Central memory CD8-positive, alpha-beta T cell (primary cell): ENCODE measurements around the gene PRKAG2.

Experiments
- ATAC-seq: fragments of 150-1000 bp; cut with Tn5 transposase; replicated peaks from 2 replicates; pipeline ENCODE4 v1.10.0; 2022; ENCODE audit warnings: mild to moderate bottlenecking, moderate FRiP score, moderate number of reproducible peaks; ENCODE audit not compliant: poor library complexity, severe bottlenecking; ENCODE audit errors: extremely low read depth
- DNase-seq, 2 donors: peaks; one replicate each; pipeline ENCODE4 v3.0.0; 2021; ENCODE audit warnings: low spot score in 2 of 2
- H3K27ac Mint-ChIP-seq: one replicate; pipeline ENCODE4 v1.8.0; 2022; ENCODE audit warnings: low read depth, mild to moderate bottlenecking, moderate library complexity, mixed read lengths
- H3K27me3 Mint-ChIP-seq: one replicate; pipeline ENCODE4 v1.8.0; 2022; ENCODE audit warnings: mixed read lengths
- H3K36me3 Mint-ChIP-seq: one replicate; pipeline ENCODE4 v1.8.0; 2022; ENCODE audit warnings: mild to moderate bottlenecking, moderate library complexity, mixed read lengths; ENCODE audit not compliant: insufficient read depth
- H3K4me1 Mint-ChIP-seq: one replicate; pipeline ENCODE4 v1.8.0; 2022; ENCODE audit warnings: mixed read lengths
- H3K4me3 Mint-ChIP-seq: one replicate; pipeline ENCODE4 v1.8.0; 2022; ENCODE audit warnings: mild to moderate bottlenecking, moderate library complexity, mixed read lengths
- H3K9me3 Mint-ChIP-seq: one replicate; pipeline ENCODE4 v1.8.0; 2022; ENCODE audit warnings: mixed read lengths

PRKAG2 gene

DNA sequence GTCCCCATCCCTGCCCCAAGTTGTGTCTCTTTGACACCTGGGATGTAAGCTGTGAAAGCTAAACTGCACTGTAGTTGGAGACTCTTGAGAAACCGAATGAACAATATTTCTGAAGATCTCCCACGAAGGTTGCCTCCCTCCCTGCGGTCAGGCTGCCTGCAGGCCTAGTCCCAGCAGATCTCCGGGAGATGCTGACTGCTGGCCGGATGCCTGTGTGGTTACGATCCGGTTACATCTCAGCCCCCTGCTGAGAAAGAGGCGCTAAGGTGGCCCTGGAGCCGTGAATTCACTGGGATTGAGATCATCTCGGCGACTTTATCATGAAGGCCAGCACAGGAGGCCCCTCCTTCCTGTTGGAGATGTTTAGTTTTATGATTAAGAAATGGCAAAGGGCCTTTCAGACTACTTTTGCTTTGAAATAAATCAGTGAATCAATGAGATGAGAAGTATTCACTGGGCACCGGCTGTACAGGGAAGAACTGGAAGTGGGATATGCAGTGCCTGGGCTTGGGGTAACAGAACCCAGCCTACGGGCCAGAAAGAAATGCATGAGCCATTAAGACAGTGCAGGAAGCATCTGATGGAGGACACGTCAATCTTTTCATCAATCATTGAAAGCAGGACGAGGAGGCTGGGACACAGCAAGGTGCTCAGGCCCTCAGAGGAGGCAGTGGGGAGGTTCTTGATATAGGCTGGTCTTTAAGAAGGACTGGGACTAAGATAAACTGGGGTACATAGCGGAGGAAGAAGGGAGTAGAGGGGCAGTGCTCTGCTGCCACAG is 177.6 kb downstream of the PRKAG2 start:
- Mint-ChIP-seq H3K9me3 (no peaks in the 10 kb centered on the region), H3K27ac (no peak overlapping the region), H3K4me3 (no peak overlapping the region), H3K4me1 (no peaks in the 10 kb centered on the region), H3K36me3 (peaks cover 8% of the 10 kb centered on the region), H3K27me3 (no peaks in the 10 kb centered on the region)
- no peak for ATAC-seq
- DNase-seq, result no peak

GRCh38 chr7:151697942-151698341 is 179.0 kb downstream of the PRKAG2 start:
- peaks cover 8% of the 10 kb centered on the region for H3K36me3 Mint-ChIP-seq
- H3K27me3 Mint-ChIP-seq, result no peaks in the 10 kb centered on the region
- no peak for DNase-seq
- no peak overlapping the region for H3K27ac Mint-ChIP-seq
- H3K4me1 Mint-ChIP-seq, result no peaks in the 10 kb centered on the region
- H3K4me3 Mint-ChIP-seq, result no peak overlapping the region
- no peak for ATAC-seq
- H3K9me3 Mint-ChIP-seq, result no peaks in the 10 kb centered on the region

DNA sequence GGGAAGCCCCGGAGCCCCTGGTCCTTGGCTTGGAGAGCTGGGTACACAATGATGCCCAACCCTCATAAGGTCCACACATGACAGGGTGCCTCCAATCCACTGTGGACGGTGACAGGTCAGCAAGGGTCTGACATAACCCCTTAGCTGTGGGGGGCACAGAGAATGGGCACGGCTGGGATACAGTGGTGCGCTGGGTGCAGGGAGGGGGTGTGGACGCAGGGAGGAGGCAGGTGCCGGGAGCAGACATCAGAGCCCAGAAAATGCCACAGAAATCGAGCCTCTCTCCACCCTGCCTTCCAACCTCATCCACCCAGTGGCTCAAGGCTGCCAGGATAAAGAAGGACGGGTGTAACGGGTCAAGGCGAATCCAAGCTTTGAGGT is 179.4 kb downstream of the PRKAG2 start:
- ATAC-seq, result no peak
- DNase-seq, result no peak
- Mint-ChIP-seq H3K27me3 (no peaks in the 10 kb centered on the region), H3K27ac (no peak overlapping the region), H3K4me1 (no peaks in the 10 kb centered on the region), H3K4me3 (no peak overlapping the region), H3K36me3 (peaks cover 8% of the 10 kb centered on the region), H3K9me3 (no peaks in the 10 kb centered on the region)

GRCh38 chr7:151696721-151697514 is 180.0 kb downstream of the PRKAG2 start:
- Mint-ChIP-seq H3K27me3 (no peaks in the 10 kb centered on the region), H3K4me3 (no peak overlapping the region), H3K36me3 (peaks cover 6% of the 10 kb centered on the region), H3K4me1 (no peaks in the 10 kb centered on the region), H3K9me3 (no peaks in the 10 kb centered on the region), H3K27ac (no peak overlapping the region)
- no peak for ATAC-seq
- no peak for DNase-seq

DNA sequence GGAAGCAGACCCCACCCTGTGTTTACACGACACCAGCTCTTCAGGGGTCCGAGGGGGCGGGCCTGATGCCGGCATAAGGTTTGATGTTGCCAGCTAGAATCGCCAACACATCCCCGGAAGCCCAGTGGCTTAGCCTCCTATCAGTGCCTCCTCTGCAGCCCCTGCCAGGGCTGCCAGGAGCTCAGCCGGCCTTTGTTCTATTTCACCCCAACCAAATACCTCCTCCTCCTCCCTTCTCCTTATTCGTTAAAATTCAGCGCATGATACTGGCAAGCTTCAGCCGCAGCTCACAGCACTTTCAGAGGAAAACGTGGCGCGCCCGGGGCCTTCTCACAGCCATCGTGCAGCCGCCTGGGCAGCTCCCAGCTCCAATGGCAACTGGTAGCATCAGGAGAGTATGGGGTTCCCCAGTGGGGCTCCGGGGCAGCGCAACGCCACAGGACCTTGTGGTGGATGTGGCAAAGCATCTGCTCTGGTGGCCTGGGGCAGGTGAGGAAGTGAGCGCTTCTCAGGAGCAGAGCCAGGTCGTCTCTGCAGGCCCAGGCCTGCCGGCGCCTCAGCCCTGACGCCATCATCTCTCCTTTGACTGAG is 180.9 kb downstream of the PRKAG2 start:
- no peak overlapping the region for H3K4me3 Mint-ChIP-seq
- H3K27me3 Mint-ChIP-seq, result no peaks in the 10 kb centered on the region
- no peak for ATAC-seq
- no peak for DNase-seq
- no peak overlapping the region for H3K27ac Mint-ChIP-seq
- peaks cover 6% of the 10 kb centered on the region for H3K36me3 Mint-ChIP-seq
- no peaks in the 10 kb centered on the region for H3K4me1 Mint-ChIP-seq
- H3K9me3 Mint-ChIP-seq, result no peaks in the 10 kb centered on the region

GRCh38 chr7:151694828-151695580 is 181.9 kb downstream of the PRKAG2 start:
- Mint-ChIP-seq H3K36me3 (peaks cover 6% of the 10 kb centered on the region), H3K4me3 (no peak overlapping the region), H3K9me3 (no peaks in the 10 kb centered on the region), H3K27me3 (no peaks in the 10 kb centered on the region), H3K4me1 (no peaks in the 10 kb centered on the region), H3K27ac (no peak overlapping the region)
- ATAC-seq (no peak), DNase-seq (no peak)

DNA sequence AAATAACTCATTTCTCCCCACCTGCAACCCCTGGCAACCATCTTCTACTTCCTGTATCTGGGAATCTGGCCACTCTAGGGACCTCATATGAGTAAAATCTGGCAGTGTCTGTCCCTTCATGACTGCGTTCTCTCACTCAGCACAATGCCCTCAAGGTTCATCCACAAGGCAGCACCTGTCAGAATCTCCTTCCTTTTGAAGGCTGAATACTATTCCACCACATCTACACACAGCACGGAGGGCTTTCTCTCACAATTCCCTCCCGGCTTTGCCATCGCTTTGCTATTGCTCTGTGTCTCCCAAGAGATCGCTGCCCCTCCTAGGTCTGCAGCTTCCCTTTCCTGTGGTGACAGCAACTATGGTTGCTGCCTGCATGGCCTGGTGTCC is 182.5 kb downstream of the PRKAG2 start:
- Mint-ChIP-seq H3K27ac (no peak overlapping the region), H3K27me3 (no peaks in the 10 kb centered on the region), H3K36me3 (peaks cover 3% of the 10 kb centered on the region), H3K4me3 (no peak overlapping the region), H3K9me3 (no peaks in the 10 kb centered on the region), H3K4me1 (no peaks in the 10 kb centered on the region)
- ATAC-seq (no peak), DNase-seq (no peak)

- no peak for ATAC-seq
- Mint-ChIP-seq H3K4me1 (no peaks in the 10 kb centered on the region), H3K27me3 (no peaks in the 10 kb centered on the region), H3K36me3 (peaks cover 1% of the 10 kb centered on the region), H3K9me3 (no peaks in the 10 kb centered on the region), H3K4me3 (no peak overlapping the region), H3K27ac (no peak overlapping the region)
- DNase-seq, result no peak
These were observed 183.8 kb downstream of the PRKAG2 start for GRCh38 chr7:151693140-151693539.

- no peak overlapping the region for H3K4me3 Mint-ChIP-seq
- H3K9me3 Mint-ChIP-seq, result no peaks in the 10 kb centered on the region
- no peak overlapping the region for H3K27ac Mint-ChIP-seq
- no peaks in the 10 kb centered on the region for H3K27me3 Mint-ChIP-seq
- H3K36me3 Mint-ChIP-seq, result peaks cover 1% of the 10 kb centered on the region
- DNase-seq, result no peak
- no peaks in the 10 kb centered on the region for H3K4me1 Mint-ChIP-seq
- ATAC-seq, result no peak
These were observed 184.2 kb downstream of the PRKAG2 start for GRCh38 chr7:151692721-151693120.

DNA sequence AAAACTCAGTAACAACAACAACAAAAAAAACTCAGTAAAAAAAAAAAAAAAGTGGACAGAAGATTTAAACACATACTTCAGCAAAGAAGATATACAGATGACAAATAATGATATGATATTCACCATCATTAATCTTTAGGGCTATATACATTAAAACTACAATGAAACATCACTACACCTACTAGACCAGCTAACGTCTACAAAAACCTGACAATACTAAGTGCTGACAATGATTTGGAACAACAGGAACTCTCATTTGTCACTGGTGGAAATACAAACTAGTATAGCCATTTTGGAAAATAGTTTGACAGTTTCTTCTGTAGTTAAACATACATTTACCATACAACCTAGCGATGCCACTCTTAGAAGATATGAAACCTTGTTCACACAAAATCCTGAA is 185.5 kb downstream of the PRKAG2 start:
- DNase-seq (no peak), ATAC-seq (no peak)
- no peaks in the 10 kb centered on the region for H3K27me3 Mint-ChIP-seq
- H3K36me3 Mint-ChIP-seq, result peaks cover 1% of the 10 kb centered on the region
- no peaks in the 10 kb centered on the region for H3K4me1 Mint-ChIP-seq
- H3K27ac Mint-ChIP-seq, result no peak overlapping the region
- H3K9me3 Mint-ChIP-seq, result no peaks in the 10 kb centered on the region
- H3K4me3 Mint-ChIP-seq, result no peak overlapping the region

DNA sequence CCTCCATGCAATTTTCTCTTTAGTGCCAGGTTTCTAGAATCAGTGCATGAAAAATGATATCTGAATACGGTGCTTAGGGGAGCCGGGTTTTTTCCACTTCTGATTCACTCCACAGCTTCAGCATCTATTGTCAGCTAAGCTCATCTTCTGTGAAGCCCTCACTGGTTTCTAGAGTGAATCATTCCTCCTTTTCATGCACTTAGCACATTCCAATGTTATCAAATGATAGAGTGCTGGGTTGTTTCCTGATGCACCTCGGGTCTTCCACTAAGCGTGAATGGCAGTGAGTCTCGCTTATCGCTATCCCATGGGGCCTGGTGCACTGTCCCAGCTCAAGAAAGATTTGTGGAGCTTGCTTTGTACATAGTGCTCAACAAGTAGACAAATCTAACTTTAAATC is 186.3 kb downstream of the PRKAG2 start:
- peaks cover 1% of the 10 kb centered on the region for H3K36me3 Mint-ChIP-seq
- no peaks in the 10 kb centered on the region for H3K9me3 Mint-ChIP-seq
- no peak overlapping the region for H3K4me3 Mint-ChIP-seq
- H3K27ac Mint-ChIP-seq, result no peak overlapping the region
- no peaks in the 10 kb centered on the region for H3K27me3 Mint-ChIP-seq
- H3K4me1 Mint-ChIP-seq, result no peaks in the 10 kb centered on the region
- DNase-seq (no peak), ATAC-seq (no peak)

DNA sequence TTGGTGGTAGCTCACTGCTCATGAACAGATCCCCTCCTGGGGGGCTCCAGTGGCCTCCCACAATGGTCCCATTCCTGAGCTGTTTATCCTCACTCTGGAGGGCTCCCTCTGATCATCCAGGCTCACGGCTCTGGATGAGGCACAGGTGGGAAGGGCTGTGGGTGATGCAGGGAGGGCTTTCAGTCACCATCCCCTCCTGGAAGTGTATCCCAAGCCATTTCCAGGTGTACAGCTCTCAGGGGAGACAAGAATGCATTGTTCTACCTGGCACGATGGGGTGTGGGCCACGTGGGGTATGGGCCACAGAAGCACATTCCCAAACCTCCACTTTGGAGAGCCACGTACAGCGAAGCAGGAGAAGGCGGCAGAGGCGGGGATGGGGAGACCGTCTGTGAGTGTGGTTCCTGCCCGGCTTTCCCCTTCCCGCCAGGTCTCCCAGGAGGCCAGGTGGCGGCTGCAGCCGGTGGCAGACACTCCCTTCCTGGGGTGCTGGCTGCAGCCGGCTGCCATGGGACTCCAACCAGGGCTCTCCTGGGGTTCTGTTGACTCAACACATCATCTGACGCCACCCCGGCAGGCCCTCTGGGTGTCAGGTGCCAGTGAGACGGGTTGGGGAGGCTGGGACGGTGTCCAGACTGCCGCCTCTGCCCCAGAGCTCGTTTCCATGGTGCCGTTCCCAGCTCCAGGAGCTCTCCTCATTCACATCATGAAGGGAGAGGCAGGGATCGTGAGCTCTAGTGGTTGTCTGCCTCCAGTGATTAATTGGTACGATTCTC is 187.5 kb downstream of the PRKAG2 start:
- no peak for DNase-seq
- Mint-ChIP-seq H3K27ac (no peak overlapping the region), H3K4me1 (no peaks in the 10 kb centered on the region), H3K4me3 (no peak overlapping the region), H3K9me3 (no peaks in the 10 kb centered on the region), H3K36me3 (peaks cover 1% of the 10 kb centered on the region), H3K27me3 (no peaks in the 10 kb centered on the region)
- ATAC-seq, result no peak
